Naive thymus-derived CD4-positive, alpha-beta T cell (primary cell): ENCODE data around the gene TAGLN3. TPM values are rescaled to one million over a fixed set of nuclear protein-coding genes. Genes with fewer than 3 reads are reported as not detected.
A peak's percentile ranks its signal among the peaks of the same experiment; 100 is the strongest.

Experiments used
- ATAC-seq: fragments of 150-1000 bp; cut with Tn5 transposase; 2 replicates; pipeline ENCODE4 v1.10.0; 2021; ENCODE audit warnings: mild to moderate bottlenecking, moderate library complexity
- CTCF ChIA-PET: fragments of 350-600 bp; sonication (Branson Sonifier 250); formaldehyde crosslinking; loops from one replicate; lab custom pipeline; 2021; ENCODE audit warnings: antibody characterized with exemption; lab: Charles Lee
- POLR2A ChIA-PET: fragments of 350-600 bp; sonication (Branson Sonifier 250); formaldehyde crosslinking; loops from one replicate; lab custom pipeline; 2021; ENCODE audit warnings: antibody characterized with exemption, inconsistent platforms; lab: Charles Lee
- DNase-seq, 9 donors: peaks; one replicate each; pipeline versions ENCODE4 v3.0.0 to v3.0.0-alpha.2; 2020 to 2022; ENCODE audit warnings: mixed read lengths in 1 of 9
- H3K27ac ChIP-seq: one replicate; pipeline ENCODE4 v1.7.0; 2013; ENCODE audit warnings: mild to moderate bottlenecking, low read depth, low read length, moderate library complexity
- H3K27me3 ChIP-seq, 2 donors: one replicate each; pipeline ENCODE4 v1.7.0; 2013; ENCODE audit warnings: low read length in 2 of 2, mild to moderate bottlenecking in 2 of 2, moderate library complexity in 2 of 2; ENCODE audit not compliant: control insufficient read depth in 2 of 2, insufficient read depth in 2 of 2
- H3K36me3 ChIP-seq, 3 experiments: 1 replicate in 2 of 3; 2 replicates in 1 of 3; pipeline ENCODE4 v1.7.0; 2013; ENCODE audit warnings: low read length in 3 of 3, mild to moderate bottlenecking in 3 of 3, moderate library complexity in 1 of 3; ENCODE audit not compliant: insufficient read depth in 3 of 3, control insufficient read depth in 2 of 3
- H3K4me1 ChIP-seq, 2 donors: one replicate each; pipeline ENCODE4 v1.7.0; 2013; ENCODE audit warnings: low read length in 2 of 2, mild to moderate bottlenecking in 2 of 2, moderate library complexity in 1 of 2; ENCODE audit not compliant: control insufficient read depth in 2 of 2, insufficient read depth in 2 of 2
- H3K4me3 ChIP-seq: 2 replicates; pipeline ENCODE4 v1.7.0; 2013; ENCODE audit warnings: mild to moderate bottlenecking, low read length
- H3K9me3 ChIP-seq, 3 experiments: 1 replicate in 2 of 3; 2 replicates in 1 of 3; pipeline ENCODE4 v1.7.0; 2013; ENCODE audit warnings: low read length in 3 of 3; ENCODE audit not compliant: control insufficient read depth in 2 of 3
- H3K27ac Mint-ChIP-seq, 9 donors: one replicate each; pipeline ENCODE4 v1.8.0; 2020 to 2022; ENCODE audit warnings: mixed read lengths in 9 of 9, mild to moderate bottlenecking in 8 of 9, moderate library complexity in 5 of 9, inconsistent platforms in 2 of 9
- H3K27me3 Mint-ChIP-seq, 5 donors: one replicate each; pipeline ENCODE4 v1.8.0; 2021 to 2022; ENCODE audit warnings: mixed read lengths in 5 of 5, mild to moderate bottlenecking in 1 of 5
- H3K36me3 Mint-ChIP-seq, 5 donors: one replicate each; pipeline ENCODE4 v1.8.0; 2020 to 2022; ENCODE audit warnings: mixed read lengths in 5 of 5, mild to moderate bottlenecking in 3 of 5, inconsistent platforms in 1 of 5
- H3K4me1 Mint-ChIP-seq, 7 donors: one replicate each; pipeline ENCODE4 v1.8.0; 2020 to 2022; ENCODE audit warnings: mixed read lengths in 7 of 7, mild to moderate bottlenecking in 3 of 7, inconsistent platforms in 1 of 7
- H3K4me3 Mint-ChIP-seq, 10 donors: one replicate each; pipeline ENCODE4 v1.8.0; 2020 to 2022; ENCODE audit warnings: mild to moderate bottlenecking in 10 of 10, mixed read lengths in 10 of 10, moderate library complexity in 6 of 10, inconsistent platforms in 2 of 10
- H3K9me3 Mint-ChIP-seq, 11 donors: one replicate each; pipeline ENCODE4 v1.8.0; 2020 to 2022; ENCODE audit warnings: mixed read lengths in 11 of 11, mild to moderate bottlenecking in 4 of 11, inconsistent platforms in 1 of 11, moderate library complexity in 1 of 11
- intact Hi-C, 2 donors: fragments of 100-400 bp; cut with micrococcal nuclease; formaldehyde crosslinking; loops; one replicate each; pipeline ENCODE4 v1.15.1; 2023
- polyA plus RNA-seq, 2 donors: library from polyadenylated mRNA; unstranded; fragments of 300-500 nt; fragmentation: Illumina TruSeq; gene quantifications; one replicate each; pipeline ENCODE4 v1.2.3, GENCODE V29; 2021
- total RNA-seq, 6 experiments: library from RNA in 5 of 6; stranded (reverse) in 5 of 6; gene quantifications; 1 replicate in 5 of 6; 2 replicates in 1 of 6; pipeline ENCODE4 v1.2.3 and lab custom pipeline; 2021 to 2026

The TAGLN3 gene
- total and polyA plus RNA-seq, 7 experiments from 2014 or later = 0.51 TPM; not detected in 6

GRCh38 chr3:111999484-112000324 is 982 bp downstream of the TAGLN3 start:
- H3K36me3 ChIP-seq = no peaks in the 10 kb centered on the region
- peak overlapping the region; percentile 75 to 91 (median 85) for H3K4me3 Mint-ChIP-seq
- DNase-seq (no peak), ATAC-seq (no peak)
- H3K9me3 ChIP-seq = no peaks in the 10 kb centered on the region
- no peak overlapping the region for H3K27ac ChIP-seq
- H3K4me1 Mint-ChIP-seq = peaks cover 20 to 54% (median 41%) of the 10 kb centered on the region in 7 donors
- POLR2A ChIA-PET = interaction anchor here (0.6 kb wide), 1 partner anchor 20 kb away, joined by 3 read pairs; no protein-coding TSS in a partner anchor
- no peak overlapping the region for H3K27ac Mint-ChIP-seq
- no peak overlapping the region for H3K4me3 ChIP-seq
- CTCF ChIA-PET = interaction anchor here (0.9 to 4.6 kb wide), 3 partner anchors 10 to 14 kb away, joined by 5 to 16 read pairs (median 11); no protein-coding TSS in a partner anchor
- H3K9me3 Mint-ChIP-seq = no peaks in the 10 kb centered on the region
- no peaks in the 10 kb centered on the region for H3K27me3 Mint-ChIP-seq
- peaks cover 5 to 22% of the 10 kb centered on the region in 2 donors for H3K4me1 ChIP-seq
- no peaks in the 10 kb centered on the region for H3K27me3 ChIP-seq
- intact Hi-C loops = loop anchor here in 1 of 2 donors (1.0 kb wide), 2 partner anchors 10 to 19 kb away; no protein-coding TSS in a partner anchor
- H3K36me3 Mint-ChIP-seq = peaks cover 0 to 9% (median 4%) of the 10 kb centered on the region in 5 donors

GRCh38 chr3:112000367-112000771 is 1.6 kb downstream of the TAGLN3 start:
- Histone ChIP-seq H3K27me3 (no peaks in the 10 kb centered on the region), H3K27ac (no peak overlapping the region), H3K4me3 (no peak overlapping the region), H3K4me1 (peaks cover 5 to 22% of the 10 kb centered on the region in 2 donors), H3K9me3 (no peaks in the 10 kb centered on the region), H3K36me3 (no peaks in the 10 kb centered on the region)
- Mint-ChIP-seq H3K27ac (no peak overlapping the region), H3K27me3 (no peaks in the 10 kb centered on the region), H3K4me3 (no peak overlapping the region), H3K9me3 (no peaks in the 10 kb centered on the region), H3K36me3 (peaks cover 0 to 4% (median 4%) of the 10 kb centered on the region in 5 donors), H3K4me1 (peaks cover 20 to 54% (median 41%) of the 10 kb centered on the region in 7 donors)
- CTCF ChIA-PET = interaction anchor here (2.1 to 4.6 kb wide), 2 partner anchors 12 to 13 kb away, joined by 7 to 16 read pairs; no protein-coding TSS in a partner anchor
- DNase-seq = no peak
- no peak for ATAC-seq
- intact Hi-C loops = no loop called here
- POLR2A ChIA-PET = no interaction called here

- CTCF ChIA-PET = interaction anchor here (1.6 to 4.6 kb wide), 4 partner anchors 11 to 15 kb away, joined by 3 to 16 read pairs (median 7); no protein-coding TSS in a partner anchor
Observed at GRCh38 chr3:112000966-112001365, 2.2 kb downstream of the TAGLN3 start.

GRCh38 chr3:112001526-112001925 is 2.8 kb downstream of the TAGLN3 start:
- Mint-ChIP-seq H3K4me3 (no peak overlapping the region), H3K36me3 (peaks cover 0 to 4% (median 0%) of the 10 kb centered on the region in 5 donors), H3K4me1 (peaks cover 20 to 54% (median 41%) of the 10 kb centered on the region in 7 donors), H3K9me3 (no peaks in the 10 kb centered on the region), H3K27ac (no peak overlapping the region), H3K27me3 (no peaks in the 10 kb centered on the region)
- no peak overlapping the region for H3K4me3 ChIP-seq
- peaks cover 5 to 22% of the 10 kb centered on the region in 2 donors for H3K4me1 ChIP-seq
- H3K27ac ChIP-seq = no peak overlapping the region
- no peaks in the 10 kb centered on the region for H3K36me3 ChIP-seq
- intact Hi-C loops = no loop called here
- H3K9me3 ChIP-seq = no peaks in the 10 kb centered on the region
- no peaks in the 10 kb centered on the region for H3K27me3 ChIP-seq
- POLR2A ChIA-PET = interaction anchor here (0.8 kb wide), 1 partner anchor 17 kb away, joined by 4 read pairs; no protein-coding TSS in a partner anchor
- CTCF ChIA-PET = interaction anchor here (1.6 to 4.6 kb wide), 4 partner anchors 11 to 15 kb away, joined by 3 to 16 read pairs (median 7); no protein-coding TSS in a partner anchor
- DNase-seq (no peak), ATAC-seq (no peak)

More at GRCh38 chr3:112000966-112001365, 2.2 kb downstream of the TAGLN3 start:
- DNase-seq = no peak
- ATAC-seq = no peak
- no peaks in the 10 kb centered on the region for H3K36me3 ChIP-seq
- Mint-ChIP-seq H3K27me3 (no peaks in the 10 kb centered on the region), H3K4me1 (peaks cover 20 to 54% (median 41%) of the 10 kb centered on the region in 7 donors), H3K9me3 (no peaks in the 10 kb centered on the region), H3K4me3 (no peak overlapping the region), H3K36me3 (peaks cover 0 to 4% (median 3%) of the 10 kb centered on the region in 5 donors), H3K27ac (no peak overlapping the region)
- H3K27me3 ChIP-seq = no peaks in the 10 kb centered on the region
- POLR2A ChIA-PET = no interaction called here
- peaks cover 5 to 22% of the 10 kb centered on the region in 2 donors for H3K4me1 ChIP-seq
- H3K9me3 ChIP-seq = no peaks in the 10 kb centered on the region
- no peak overlapping the region for H3K4me3 ChIP-seq
- no peak overlapping the region for H3K27ac ChIP-seq
- intact Hi-C loops = no loop called here

- Mint-ChIP-seq H3K4me3 (peak overlapping the region in 8 of 10 donors; percentile 5 to 64 (median 48)), H3K27me3 (no peaks in the 10 kb centered on the region), H3K36me3 (peaks cover 0 to 2% (median 0%) of the 10 kb centered on the region in 5 donors), H3K4me1 (peaks cover 20 to 54% (median 41%) of the 10 kb centered on the region in 7 donors), H3K9me3 (no peaks in the 10 kb centered on the region), H3K27ac (peak overlapping the region; percentile 31 to 77 (median 59))
- peak in 2 of 9 donors; percentile 10 to 57 for DNase-seq
- Histone ChIP-seq H3K9me3 (no peaks in the 10 kb centered on the region), H3K4me1 (peaks cover 5 to 22% of the 10 kb centered on the region in 2 donors), H3K36me3 (no peaks in the 10 kb centered on the region), H3K27ac (no peak overlapping the region), H3K27me3 (no peaks in the 10 kb centered on the region), H3K4me3 (no peak overlapping the region)
- ChIA-PET POLR2A (interaction anchor here (0.8 to 1.6 kb wide), 4 partner anchors 9 to 24 kb away, joined by 4 to 5 read pairs (median 4); partner anchors contain the start of gene ABHD10), CTCF (interaction anchor here (1.6 to 4.6 kb wide), 5 partner anchors 10 to 14 kb away, joined by 3 to 16 read pairs (median 7); no protein-coding TSS in a partner anchor)
- peak; percentile 31 for ATAC-seq
- intact Hi-C loops = loop anchor here in 1 of 2 donors (1.0 kb wide), 1 partner anchor 8 kb away; no protein-coding TSS in a partner anchor
Observed at GRCh38 chr3:112002096-112002971, 3.6 kb downstream of the TAGLN3 start.
